Measurements from ENCODE around the gene CDK4.
"Not testable (repeated sequence)": the region's sequence is repeated elsewhere in the genome, so short reads cannot be mapped to it uniquely, and the experiment has no call there.

CDK4 gene

DNA sequence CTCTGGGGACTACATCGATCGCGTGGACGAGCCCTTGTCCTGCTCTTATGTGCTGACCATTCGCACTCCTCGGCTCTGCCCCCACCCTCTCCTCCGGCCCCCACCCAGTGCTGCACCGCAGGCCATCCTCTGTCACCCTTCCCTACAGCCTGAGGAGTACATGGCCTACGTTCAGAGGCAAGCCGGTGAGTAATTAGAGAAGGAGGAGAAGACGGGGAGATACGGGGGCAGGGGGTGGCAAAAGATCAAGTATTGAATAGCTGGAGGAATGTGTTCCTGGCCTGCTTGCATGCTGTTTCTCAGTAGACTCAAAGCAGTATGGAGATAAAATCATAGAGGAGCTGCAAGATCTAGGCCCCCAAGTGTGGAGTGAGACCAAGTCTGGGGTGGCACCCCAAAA is 36.3 kb downstream of the CDK4 start:
- TF ChIP-seq, protein P1, sequence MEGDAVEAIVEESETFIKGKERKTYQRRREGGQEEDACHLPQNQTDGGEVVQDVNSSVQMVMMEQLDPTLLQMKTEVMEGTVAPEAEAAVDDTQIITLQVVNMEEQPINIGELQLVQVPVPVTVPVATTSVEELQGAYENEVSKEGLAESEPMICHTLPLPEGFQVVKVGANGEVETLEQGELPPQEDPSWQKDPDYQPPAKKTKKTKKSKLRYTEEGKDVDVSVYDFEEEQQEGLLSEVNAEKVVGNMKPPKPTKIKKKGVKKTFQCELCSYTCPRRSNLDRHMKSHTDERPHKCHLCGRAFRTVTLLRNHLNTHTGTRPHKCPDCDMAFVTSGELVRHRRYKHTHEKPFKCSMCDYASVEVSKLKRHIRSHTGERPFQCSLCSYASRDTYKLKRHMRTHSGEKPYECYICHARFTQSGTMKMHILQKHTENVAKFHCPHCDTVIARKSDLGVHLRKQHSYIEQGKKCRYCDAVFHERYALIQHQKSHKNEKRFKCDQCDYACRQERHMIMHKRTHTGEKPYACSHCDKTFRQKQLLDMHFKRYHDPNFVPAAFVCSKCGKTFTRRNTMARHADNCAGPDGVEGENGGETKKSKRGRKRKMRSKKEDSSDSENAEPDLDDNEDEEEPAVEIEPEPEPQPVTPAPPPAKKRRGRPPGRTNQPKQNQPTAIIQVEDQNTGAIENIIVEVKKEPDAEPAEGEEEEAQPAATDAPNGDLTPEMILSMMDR (conservative IDR thresholded peaks at IDR 0.05), result no peak
- TF ChIP-seq ZFX (IDR thresholded peaks at IDR 0.05), result no peak
- no peak overlapping the region for H3K27ac ChIP-seq

DNA sequence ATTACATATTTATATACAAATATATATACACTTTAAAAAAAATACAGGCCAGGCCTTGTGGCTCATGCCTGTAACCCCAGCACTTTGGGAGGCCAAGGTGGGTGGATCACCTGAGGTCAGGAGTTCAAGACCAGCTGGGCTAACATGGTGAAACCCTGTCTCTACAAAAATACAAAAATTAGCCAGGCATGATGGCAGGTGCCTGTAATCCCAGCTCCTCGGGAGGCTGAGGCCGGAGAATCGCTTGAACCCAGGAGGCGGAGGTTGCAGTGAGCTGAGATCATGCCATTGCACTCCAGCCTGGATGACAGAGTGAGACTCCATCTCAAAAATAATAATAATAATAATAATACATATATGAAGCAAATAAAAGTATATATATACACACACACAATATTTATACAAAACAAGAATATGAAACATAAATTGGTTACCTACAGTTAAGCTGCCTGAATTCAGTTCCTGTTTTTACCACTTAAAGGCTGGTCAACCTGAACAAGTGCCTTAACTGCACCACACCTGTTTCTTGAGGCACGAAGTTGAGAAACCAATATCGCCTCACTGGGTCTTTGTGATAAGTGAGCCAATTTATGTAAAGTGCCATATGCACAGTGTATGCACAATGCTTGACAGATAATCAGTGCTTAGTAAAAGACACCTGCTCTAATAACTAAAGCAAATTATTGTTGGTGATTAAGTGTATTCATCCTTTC is 36.9 kb downstream of the CDK4 start:
- H3K27ac ChIP-seq, result not testable (repeated sequence)

DNA sequence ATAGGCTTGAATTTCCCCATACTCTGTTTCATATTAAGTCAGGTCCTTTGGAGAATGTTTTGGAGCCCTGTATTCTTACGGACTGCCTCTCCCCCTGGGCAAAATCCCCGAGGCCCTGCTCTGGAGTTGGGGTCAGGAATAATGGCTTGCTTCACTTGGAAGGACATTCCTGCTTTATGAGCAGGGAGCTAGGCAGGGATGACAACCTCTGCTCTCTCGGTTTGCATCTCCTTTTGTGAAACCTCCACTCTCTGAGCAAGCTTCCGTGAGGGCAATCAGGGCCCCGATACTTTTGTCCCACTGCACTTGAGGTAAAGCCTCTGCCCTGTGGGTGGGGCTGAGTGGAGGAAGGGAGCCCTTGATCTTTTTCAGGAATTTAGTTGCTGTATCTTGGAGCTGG is 38.9 kb downstream of the CDK4 start:
- TF ChIP-seq, protein P1 (conservative IDR thresholded peaks at IDR 0.05), result no peak
- TF ChIP-seq ZFX (IDR thresholded peaks at IDR 0.05), result no peak
- no peak overlapping the region for H3K27ac ChIP-seq

DNA sequence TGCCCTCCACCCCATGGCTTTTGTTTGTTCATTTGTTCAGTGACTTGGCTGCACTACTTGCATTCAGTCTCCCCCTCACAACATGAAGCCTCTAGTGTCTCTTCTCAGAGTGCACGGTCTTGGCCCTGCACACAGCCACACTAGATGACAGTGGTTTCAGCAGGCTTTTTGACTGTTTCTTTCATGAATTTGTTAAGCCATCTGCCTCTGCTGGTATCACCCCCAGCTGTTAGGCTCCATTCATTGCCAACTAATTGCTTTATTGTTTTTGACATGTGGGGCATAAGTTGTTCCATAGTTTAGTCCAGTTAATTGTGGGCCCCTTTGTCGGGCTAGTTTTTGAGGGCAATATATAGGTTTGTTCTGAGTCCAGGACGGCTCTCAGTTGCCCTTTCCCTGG is 39.4 kb downstream of the CDK4 start:
- no peak overlapping the region for H3K27ac ChIP-seq
- no peak for TF ChIP-seq ZFX (IDR thresholded peaks at IDR 0.05)
- TF ChIP-seq, protein P1 (conservative IDR thresholded peaks at IDR 0.05), result no peak

DNA sequence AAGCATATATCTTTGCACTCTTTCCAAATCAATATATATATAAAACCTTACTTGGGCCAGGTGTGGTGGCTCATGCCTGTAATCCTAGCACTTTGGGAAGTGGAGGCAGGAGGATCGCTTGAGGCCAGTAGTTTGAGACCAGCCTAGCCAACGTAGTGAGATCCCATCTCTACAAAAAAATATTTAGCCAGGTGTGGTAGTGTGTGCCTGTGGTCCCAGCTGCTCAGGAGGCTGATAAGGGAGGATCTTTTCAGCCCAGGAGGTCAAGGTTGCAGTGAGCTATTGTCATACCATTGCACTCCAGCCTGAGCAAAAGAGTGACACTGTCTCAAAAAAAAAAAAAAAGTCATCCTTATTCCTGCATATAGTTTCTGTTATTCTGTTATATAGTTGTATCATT is 43.8 kb downstream of the CDK4 start:
- no peak overlapping the region for H3K27ac ChIP-seq
- no peak for TF ChIP-seq ZFX (IDR thresholded peaks at IDR 0.05)
- TF ChIP-seq, protein P1 (conservative IDR thresholded peaks at IDR 0.05), result no peak

DNA sequence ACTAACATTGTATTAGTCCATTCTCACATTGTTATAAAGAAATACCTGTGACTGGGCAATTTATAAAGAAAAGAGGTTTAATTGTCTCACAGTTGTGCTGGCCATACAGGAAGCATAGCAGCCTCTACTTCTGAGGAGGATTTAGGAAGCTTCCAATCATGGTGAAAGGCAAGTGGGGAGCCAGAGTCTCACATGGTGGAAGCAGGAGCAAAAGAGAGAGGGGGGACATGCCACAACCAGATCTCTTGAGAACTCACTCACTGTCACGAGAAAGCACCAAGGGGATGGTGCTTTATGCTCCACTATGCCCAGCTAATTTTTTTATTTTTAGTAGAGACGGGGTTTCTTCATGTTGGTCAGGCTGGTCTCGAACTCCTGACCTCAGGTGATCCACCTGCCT is 44.9 kb downstream of the CDK4 start:
- H3K27ac ChIP-seq, result no peak overlapping the region
- TF ChIP-seq, protein P1 (conservative IDR thresholded peaks at IDR 0.05), result no peak
- no peak for TF ChIP-seq ZFX (IDR thresholded peaks at IDR 0.05)

DNA sequence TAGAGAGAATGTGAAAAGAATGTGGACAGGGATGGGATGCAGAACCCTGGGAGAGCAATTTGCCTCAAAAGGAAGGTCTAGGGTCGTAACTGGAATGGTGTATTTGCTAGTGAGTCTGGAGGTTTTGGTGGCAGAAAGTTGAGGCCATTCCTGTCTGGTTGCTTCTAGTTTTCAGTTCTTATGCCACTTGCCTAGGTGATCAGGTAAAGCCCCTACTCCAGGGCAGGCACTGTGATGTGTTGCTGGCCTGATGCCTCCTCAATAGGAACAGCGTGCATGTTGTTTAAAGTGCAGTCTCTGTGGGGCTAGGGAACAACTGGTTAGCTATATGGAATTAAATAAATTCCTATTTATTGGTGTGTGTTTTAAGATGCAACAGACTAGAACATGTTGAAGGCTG is 51.8 kb downstream of the CDK4 start:
- H3K27ac ChIP-seq, result no peak overlapping the region

More for the DNA sequence above, 51.8 kb downstream of the CDK4 start:
- TF ChIP-seq ZFX (IDR thresholded peaks at IDR 0.05), result no peak
- TF ChIP-seq, protein P1 (conservative IDR thresholded peaks at IDR 0.05), result no peak

Data from C4-2B (cell line).